ENCODE measurements around the gene NLRP3. TPM values are rescaled to one million over a fixed set of nuclear protein-coding genes. Genes with fewer than 3 reads are reported as not detected.
"Not testable (repeated sequence)": the region's sequence is repeated elsewhere in the genome, so short reads cannot be mapped to it uniquely, and the experiment has no call there.

NLRP3 gene
- total RNA-seq, 4 donors from 2014 or later, result 0.26 to 2.8 (median 0.86) TPM

DNA sequence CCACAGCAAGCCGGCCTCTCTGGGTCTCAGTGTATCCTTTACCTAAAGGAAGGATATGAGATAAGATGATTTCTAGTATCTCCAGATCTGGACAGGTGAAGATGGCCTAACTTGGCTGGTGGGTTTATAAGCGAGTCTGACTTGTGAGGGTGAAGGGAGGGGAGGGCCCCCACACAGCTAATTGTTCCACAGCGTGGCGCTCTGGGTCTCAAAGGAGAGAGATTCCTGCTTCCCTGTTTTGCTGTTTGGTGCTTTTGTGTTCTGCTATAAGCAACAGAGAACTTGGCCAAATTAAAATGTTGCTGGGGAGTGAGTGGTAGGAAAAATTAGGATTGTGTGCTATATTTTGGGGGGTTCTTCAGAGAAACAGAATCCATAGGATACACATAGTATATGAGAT is 28.9 kb upstream of the NLRP3 start:
- Histone ChIP-seq H3K9me3 (no peaks in the 10 kb centered on the region), H3K27me3 (no peaks in the 10 kb centered on the region), H3K27ac (no peak overlapping the region), H3K4me3 (no peak overlapping the region), H3K36me3 (no peaks in the 10 kb centered on the region), H3K4me1 (no peaks in the 10 kb centered on the region)
- intact Hi-C loops (cut with DNase I; ENCODE audit: low total_unique reads), result no loop called here
- no peak for TF ChIP-seq POLR2A (IDR thresholded peaks at IDR 0.05)
- TF ChIP-seq, protein P1, sequence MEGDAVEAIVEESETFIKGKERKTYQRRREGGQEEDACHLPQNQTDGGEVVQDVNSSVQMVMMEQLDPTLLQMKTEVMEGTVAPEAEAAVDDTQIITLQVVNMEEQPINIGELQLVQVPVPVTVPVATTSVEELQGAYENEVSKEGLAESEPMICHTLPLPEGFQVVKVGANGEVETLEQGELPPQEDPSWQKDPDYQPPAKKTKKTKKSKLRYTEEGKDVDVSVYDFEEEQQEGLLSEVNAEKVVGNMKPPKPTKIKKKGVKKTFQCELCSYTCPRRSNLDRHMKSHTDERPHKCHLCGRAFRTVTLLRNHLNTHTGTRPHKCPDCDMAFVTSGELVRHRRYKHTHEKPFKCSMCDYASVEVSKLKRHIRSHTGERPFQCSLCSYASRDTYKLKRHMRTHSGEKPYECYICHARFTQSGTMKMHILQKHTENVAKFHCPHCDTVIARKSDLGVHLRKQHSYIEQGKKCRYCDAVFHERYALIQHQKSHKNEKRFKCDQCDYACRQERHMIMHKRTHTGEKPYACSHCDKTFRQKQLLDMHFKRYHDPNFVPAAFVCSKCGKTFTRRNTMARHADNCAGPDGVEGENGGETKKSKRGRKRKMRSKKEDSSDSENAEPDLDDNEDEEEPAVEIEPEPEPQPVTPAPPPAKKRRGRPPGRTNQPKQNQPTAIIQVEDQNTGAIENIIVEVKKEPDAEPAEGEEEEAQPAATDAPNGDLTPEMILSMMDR (IDR thresholded peaks at IDR 0.05), result no peak
- DNase-seq, result no peak

DNA sequence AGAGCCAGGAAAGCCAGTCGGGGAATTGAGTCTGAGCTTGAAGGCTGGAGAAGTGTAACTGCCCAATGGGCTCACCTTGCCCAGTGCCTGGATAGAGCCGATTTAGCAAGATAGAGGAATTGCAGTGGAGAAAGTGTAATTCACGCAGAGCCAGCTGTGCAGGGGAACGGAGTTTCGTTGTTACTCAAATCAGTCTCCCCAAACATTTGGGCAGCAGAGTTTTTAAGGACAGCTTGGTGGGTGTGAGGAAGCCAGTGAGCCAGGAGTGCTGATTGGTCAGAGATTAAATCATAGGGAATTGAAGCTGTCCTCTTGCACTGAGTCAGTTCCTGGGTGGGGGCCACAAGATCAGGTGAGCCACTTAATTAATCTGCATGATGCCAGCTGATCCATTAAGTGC is 28.4 kb upstream of the NLRP3 start:
- no peaks in the 10 kb centered on the region for H3K36me3 ChIP-seq
- no peak for DNase-seq
- H3K27me3 ChIP-seq, result no peaks in the 10 kb centered on the region
- H3K27ac ChIP-seq, result no peak overlapping the region
- no peak overlapping the region for H3K4me3 ChIP-seq
- no peaks in the 10 kb centered on the region for H3K9me3 ChIP-seq
- no peak for TF ChIP-seq POLR2A (IDR thresholded peaks at IDR 0.05)
- TF ChIP-seq, protein P1 (IDR thresholded peaks at IDR 0.05), result no peak
- H3K4me1 ChIP-seq, result no peaks in the 10 kb centered on the region
- intact Hi-C loops (cut with DNase I; ENCODE audit: low total_unique reads), result no loop called here

DNA sequence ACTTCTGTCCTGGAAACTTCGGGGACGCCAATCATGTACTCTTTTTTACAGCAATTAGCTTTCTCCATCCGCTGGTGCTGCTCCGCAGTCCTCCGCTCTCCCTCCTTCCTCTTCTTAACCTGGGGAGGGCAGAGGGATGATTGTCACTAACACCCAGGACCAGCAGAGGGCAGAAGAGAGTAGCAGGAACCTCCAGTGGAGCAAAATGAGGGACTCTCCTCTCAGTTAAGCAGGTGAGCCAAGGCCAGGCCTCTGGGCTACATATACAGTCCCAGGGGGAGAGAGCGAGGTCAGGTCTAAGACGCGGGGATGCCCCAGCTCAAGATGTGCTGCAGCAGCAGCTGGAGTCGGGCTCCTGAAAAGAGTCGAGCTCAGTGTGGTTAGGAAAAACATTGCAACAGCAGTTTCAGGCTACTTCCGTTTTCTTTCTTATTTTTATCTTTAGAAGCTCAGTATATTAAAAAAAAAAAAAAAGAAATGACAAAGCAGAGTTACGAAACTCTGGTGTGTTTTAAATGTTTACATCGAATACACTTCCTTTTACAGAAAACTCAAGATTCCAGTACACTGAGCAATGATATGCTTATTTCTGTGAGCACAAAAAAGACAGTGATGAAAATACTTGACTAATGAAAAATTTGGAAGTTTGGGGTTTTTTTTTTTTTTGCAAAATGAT is 25.7 kb upstream of the NLRP3 start:
- TF ChIP-seq, protein P1 (IDR thresholded peaks at IDR 0.05), result peak; percentile 66 to 90 (median 74)
- TF ChIP-seq POLR2A (IDR thresholded peaks at IDR 0.05), result no peak
- Histone ChIP-seq H3K4me1 (no peaks in the 10 kb centered on the region), H3K4me3 (no peak overlapping the region), H3K27me3 (no peaks in the 10 kb centered on the region), H3K36me3 (no peaks in the 10 kb centered on the region), H3K27ac (peak overlapping the region in 1 of 2 donors; percentile 51), H3K9me3 (no peaks in the 10 kb centered on the region)
- intact Hi-C loops (cut with DNase I; ENCODE audit: low total_unique reads), result no loop called here
- DNase-seq, result peak; percentile 74 to 78

DNA sequence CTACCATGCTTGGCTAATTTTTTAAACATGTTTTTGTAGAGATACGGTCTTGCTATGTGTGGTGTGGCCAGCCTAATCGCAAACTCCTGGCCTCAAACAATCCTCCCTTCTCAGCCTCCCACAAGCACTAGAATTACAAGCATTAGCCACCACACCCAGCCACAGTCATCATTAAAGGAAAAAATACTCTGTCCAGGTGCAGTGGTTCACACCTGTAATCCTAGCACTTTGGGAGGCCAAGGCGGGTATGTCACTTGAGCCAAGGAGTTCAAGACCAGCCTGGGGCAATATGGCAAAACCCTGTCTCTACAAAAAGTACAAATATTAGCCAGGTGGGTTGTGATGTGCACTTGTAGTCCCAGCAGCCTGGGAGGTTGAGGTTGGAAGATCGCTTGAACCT is 25.0 kb upstream of the NLRP3 start:
- Histone ChIP-seq H3K27me3 (no peaks in the 10 kb centered on the region), H3K4me1 (no peaks in the 10 kb centered on the region), H3K9me3 (no peaks in the 10 kb centered on the region), H3K27ac (no peak overlapping the region), H3K4me3 (no peak overlapping the region), H3K36me3 (no peaks in the 10 kb centered on the region)
- TF ChIP-seq, protein P1 (IDR thresholded peaks at IDR 0.05), result no peak
- no peak for TF ChIP-seq POLR2A (IDR thresholded peaks at IDR 0.05)
- intact Hi-C loops (cut with DNase I; ENCODE audit: low total_unique reads), result no loop called here
- DNase-seq, result no peak

DNA sequence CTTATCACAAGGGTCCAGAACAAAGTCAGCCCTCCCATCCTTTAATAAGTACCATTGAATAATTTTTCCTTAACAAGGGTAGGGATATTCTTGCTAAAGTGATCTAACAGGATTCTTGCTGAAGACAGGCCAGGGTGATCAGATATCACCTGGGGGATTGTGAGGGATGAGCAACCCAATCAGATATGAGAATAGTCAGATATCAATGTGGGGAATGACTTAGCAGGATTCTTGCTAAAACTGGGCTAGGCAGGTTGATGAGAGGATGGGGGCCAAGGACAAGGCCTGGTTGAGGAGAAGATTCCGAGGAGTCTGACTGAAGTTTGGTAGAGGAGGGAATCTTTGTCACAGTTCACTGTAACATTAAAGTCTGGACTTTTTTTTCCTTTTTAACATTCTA is 23.9 kb upstream of the NLRP3 start:
- Histone ChIP-seq H3K36me3 (no peaks in the 10 kb centered on the region), H3K9me3 (no peaks in the 10 kb centered on the region), H3K4me1 (no peaks in the 10 kb centered on the region), H3K27ac (no peak overlapping the region), H3K27me3 (no peaks in the 10 kb centered on the region), H3K4me3 (no peak overlapping the region)
- DNase-seq, result no peak
- intact Hi-C loops (cut with DNase I; ENCODE audit: low total_unique reads), result no loop called here
- TF ChIP-seq, protein P1 (IDR thresholded peaks at IDR 0.05), result no peak
- TF ChIP-seq POLR2A (IDR thresholded peaks at IDR 0.05), result no peak

DNA sequence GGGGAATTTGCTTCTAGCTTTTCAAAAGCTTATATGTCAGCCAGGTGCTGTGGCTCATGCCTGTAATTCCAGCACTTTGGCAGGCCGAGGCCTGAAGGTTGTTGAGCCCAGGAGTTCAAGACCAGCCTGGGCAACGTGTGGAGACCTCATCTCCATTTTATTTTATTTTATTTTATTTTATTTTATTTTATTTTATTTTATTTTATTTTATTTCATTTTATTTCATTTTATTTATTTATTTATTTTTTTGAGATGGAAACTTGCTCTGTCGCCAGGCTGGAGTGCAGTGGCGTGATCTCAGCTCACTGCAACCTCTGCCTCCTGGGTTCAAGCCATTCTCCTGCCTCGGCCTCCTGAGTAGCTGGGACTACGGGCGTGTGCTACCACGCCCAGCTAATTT is 20.9 kb upstream of the NLRP3 start:
- DNase-seq, H3K4me3 ChIP-seq, H3K9me3 ChIP-seq: not testable (repeated sequence)

More for the DNA sequence above, 20.9 kb upstream of the NLRP3 start:
- H3K27ac ChIP-seq; H3K4me1 ChIP-seq; H3K27me3 ChIP-seq; intact Hi-C loops (cut with DNase I; ENCODE audit: low total_unique reads); H3K36me3 ChIP-seq: not testable (repeated sequence)

Measured in uterus (tissue), 4 donors.